GM19468 (cell line): ENCODE results near the gene SHCBP1.
A peak's percentile ranks its signal among the peaks of the same experiment; 100 is the strongest.
"Not testable (repeated sequence)": the region's sequence is repeated elsewhere in the genome, so short reads cannot be mapped to it uniquely, and the experiment has no call there.

Experiments used
- ATAC-seq: cut with Tn5 transposase; IDR thresholded peaks from one replicate; pipeline ENCODE4 v1.9.1; 2021; ENCODE audit warnings: mild to moderate bottlenecking, moderate library complexity, moderate number of reproducible peaks; ENCODE audit not compliant: unreplicated experiment; ENCODE audit errors: extremely low read depth

Gene SHCBP1

DNA sequence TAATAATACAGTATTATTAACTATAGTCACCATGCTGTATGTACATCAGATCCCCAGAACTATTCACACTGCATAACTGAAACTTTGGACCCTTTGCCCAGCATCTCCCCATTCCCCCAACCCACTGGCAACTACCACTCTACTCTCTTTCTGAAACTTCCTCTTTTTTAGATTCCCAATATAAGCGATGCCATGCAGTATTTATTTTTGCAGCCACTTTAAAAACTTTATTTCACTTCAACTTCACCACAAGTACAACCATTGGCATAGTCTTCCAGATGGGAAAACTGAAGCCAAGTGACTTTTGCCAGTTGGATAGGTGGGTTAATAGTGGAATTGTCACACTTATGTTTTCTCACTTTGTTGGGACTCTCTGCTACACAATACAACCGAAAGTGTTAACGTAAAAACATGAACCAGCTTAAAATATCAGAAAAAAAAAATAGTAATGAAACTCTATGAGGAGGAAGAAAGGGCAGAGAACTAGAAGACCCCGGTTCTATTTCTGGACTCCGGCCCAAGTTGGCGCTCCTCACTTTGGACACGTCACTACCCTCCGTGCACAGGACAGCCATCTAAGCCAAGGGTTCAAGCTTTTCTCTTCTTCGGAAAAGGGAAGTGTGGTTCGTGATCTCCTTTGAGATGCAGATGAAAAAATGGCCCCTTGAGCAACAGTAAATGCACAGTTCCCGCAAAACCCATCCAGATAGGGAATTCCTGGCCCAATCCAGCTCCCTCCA is 743 bp downstream of the SHCBP1 start:
- ATAC-seq: no peak

DNA sequence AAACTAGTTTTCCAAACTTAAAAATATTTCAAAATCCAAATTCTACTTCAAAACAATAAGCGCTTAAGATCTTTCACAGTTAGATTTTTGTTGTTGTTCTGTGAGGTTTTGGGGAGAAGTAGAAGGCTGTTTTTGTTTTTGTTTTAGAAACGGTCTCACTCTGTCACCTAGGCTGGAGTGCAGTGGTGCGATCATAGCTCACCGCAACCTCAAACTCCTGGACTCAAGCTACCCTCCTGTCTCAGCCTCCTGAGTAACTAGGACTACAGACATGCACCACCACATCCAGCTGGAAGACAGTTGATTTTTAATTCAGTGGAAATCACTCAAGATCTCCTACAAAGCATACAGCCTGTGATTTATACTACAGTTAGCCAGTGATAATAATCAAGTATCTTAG is 2.7 kb downstream of the SHCBP1 start:
- ATAC-seq: no peak

DNA sequence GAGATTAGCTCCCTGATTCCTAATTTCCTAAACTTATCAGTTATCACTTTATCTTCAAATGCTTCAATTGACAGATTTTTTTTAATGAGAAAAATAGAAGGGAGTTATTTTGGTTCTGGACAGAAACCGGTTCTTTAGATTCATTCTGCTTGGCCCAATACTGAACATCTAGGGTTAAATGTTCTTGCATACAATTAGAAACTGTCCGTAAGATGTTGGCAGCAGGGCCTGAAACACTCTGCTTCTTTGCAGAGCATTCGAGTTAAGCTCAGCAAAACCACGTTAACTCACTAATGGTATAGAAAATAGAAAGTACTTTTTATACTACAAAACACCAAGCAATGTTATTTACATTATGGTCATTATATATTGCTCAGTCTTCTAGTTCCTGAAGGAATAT is 7.2 kb downstream of the SHCBP1 start:
- ATAC-seq: no peak

DNA sequence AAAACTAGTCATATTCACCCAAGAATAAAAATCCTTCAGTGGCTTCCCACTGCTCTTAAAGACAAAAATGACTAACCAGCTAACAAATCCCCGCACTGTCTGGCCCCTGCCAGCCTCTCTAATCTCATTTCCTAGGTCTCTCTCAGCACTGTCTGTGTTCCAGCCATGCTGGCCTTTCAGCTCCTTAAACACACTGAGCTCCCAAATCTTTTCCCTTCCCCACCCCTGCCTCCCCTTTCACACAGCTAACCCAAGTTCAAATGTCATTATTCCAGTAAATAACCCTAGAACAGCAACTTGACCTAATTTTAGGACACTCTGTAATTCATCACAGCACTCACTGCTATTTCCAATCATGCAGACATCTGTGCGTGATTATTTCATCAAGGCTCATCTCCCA is 7.8 kb downstream of the SHCBP1 start:
- no peak for ATAC-seq

DNA sequence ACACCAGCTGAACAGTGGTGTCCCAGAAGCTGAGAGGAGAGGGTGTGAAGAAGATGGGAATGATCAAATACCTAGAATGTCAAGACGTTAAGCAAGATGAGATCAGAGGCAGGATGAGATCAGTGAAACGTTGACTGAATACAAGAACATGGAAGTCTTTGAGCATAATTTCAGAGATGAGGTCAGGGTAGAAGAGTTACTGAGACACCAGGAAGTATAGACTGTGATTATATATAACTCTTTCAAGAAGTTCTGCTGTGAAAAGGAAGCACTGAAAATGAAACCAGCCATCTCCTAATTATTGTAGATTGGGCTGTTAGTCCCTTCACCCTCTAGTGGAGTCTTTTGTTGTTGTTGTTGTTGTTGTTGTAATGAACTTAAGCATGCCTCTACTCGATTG is 9.1 kb downstream of the SHCBP1 start:
- peak; percentile 26 for ATAC-seq

DNA sequence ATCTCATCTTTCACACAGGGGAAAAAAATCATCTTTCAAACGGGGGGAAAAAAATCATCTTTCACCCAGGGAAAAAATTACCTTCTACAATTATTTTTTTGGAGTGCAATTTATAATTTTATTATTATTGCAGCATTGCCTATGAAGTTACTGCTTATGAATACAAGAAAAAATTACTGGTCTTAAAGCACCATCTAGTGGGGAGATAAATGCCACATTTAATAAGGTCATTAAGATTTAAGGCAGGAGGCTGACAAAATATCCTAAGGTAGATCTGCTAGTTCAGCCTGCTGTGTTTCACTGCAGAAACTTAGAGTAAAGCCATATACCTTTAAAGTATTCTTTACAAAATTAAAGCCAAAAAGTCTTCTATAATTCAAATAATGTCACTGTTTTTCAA is 13.7 kb downstream of the SHCBP1 start:
- ATAC-seq: no peak

DNA sequence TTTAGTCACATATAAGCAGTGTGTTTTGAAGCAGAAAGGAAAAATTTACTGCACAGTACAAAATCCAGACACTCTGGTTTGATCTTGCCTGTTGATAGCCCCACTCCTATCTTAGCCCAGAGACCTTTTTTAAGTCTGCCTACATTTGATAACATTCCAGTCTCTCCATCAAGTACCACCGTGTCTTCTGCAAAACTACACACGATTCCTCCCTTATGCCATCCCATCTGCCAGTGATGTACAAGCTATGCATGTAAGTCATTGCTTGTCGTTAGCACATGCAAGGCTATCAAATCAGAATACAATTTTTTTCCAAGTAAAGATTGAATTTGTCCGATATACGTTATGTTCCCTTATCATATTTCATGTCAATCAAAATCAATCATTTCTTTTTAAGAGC is 14.9 kb downstream of the SHCBP1 start:
- no peak for ATAC-seq

DNA sequence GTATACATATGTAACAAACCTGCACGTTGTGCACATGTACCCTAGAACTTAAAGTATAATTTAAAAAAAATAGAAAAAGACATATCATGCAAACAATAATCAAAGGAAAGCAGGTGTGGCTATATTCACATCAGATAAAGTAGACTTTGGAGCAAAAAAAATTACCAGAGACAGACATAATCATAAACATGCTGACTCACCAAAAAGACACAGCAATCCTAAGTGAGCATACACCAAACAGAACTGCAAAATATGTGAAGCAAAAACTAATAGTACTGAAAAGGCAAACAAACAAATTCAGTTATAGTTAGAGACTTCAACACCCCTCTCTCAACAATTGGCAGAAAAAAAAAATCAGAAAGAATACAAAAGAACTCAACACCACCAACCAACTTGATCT is 29.9 kb downstream of the SHCBP1 start:
- no peak for ATAC-seq

DNA sequence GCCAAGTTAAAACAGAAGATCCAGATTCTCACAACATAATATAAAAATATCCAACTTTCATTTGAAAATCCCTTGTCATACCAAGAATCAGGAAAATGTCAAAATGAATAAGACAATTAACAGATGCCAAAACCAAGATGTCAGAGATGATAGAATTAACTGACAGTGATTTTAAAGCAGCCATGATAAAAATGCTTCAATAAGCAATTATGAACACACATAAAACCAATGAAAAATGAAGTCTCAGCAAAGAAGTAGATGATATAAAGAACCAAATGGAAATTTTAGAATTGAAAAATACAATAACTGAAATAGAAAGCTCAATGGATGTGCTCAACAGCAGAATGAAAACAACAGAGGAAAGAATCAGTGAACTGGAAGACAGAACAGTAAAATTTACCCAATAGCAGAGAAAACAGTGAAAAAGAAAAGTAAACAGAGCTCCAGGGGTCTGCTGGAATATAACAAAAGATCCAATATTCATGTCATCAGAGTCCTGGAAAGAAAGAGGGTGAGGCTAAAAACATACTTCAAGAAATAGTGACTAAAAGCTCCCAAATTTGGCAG is 35.1 kb downstream of the SHCBP1 start:
- ATAC-seq: no peak

DNA sequence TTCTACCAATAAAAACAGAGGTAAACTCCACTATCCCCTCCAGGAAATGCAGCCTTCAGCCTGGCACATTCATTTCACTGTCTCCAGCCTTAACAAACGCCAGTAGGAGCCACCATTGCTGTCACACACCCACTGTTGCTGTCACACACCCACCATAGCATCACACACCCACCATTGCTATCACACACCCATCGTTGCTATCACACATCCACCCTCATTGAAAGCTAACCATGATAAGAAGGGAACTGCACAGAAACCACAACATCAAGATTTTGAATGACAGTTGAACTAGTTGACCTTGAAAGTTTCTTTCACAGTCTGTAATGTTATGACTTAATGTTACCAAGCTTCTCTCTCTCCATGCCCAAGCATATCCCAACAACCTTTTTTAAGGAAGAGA is 38.1 kb downstream of the SHCBP1 start:
- ATAC-seq: no peak

DNA sequence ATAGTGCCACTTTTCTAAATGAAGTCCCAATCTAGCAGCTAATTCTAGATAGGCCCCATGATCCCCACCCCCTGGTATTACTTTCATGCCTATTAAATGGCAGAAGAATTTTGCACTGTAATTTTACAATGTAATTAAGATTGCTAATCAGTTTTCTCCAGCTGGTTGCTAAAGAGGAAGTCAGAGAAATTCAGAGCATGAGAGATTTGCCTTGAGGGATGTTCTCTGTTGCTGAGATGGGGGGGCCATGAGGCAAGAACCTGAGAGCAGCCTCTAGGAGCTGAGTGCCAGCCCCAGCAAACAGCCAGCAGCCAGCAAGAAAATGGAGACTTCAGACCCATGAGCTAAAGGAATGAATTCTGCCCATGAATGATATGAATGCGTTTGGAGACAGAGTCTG is 38.9 kb downstream of the SHCBP1 start:
- no peak for ATAC-seq

DNA sequence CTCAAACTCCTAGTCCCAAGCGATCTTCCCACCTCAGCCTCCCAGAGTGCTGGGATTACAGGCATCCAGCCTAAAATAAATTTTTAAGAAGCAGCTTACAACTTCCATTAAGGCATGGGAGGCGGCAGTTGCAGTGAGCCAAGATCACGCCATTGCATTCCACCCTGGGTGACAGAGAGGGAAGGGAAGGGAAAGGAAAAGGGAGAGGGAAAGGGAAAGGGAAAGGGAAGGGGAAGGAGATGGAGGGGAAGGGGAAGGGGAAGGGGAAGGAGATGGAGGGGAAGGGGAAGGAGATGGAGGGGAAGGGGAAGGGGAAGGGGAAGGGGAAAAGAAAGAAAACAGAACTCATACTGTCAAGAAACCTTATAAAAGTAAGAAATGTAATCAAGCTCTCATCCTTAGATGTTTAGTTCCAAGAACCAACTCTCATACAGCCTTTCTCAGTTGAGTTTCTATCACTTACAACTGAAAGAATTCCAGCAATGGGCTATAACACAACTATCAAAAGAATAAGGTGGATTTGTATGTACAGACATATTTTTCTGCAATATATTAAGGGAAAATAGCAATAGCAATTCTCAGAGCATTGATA is 43.1 kb downstream of the SHCBP1 start:
- no peak for ATAC-seq

DNA sequence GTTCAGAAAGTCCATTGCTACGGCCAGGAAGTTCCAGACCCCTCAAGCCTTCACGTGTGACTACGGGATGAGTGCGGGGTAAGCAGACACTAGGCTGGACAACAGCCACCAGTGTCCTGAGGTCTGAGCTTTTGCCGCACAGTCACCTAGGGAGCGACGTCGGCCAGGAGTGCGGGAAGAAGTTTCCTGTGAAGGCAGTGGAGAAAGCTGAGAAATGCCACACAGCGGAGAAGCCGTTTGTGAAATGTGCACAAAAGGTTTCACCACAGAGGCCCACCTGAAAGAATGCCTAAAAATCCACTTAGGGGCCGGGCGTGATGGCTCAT is 47.4 kb downstream of the SHCBP1 start:
- no peak for ATAC-seq

DNA sequence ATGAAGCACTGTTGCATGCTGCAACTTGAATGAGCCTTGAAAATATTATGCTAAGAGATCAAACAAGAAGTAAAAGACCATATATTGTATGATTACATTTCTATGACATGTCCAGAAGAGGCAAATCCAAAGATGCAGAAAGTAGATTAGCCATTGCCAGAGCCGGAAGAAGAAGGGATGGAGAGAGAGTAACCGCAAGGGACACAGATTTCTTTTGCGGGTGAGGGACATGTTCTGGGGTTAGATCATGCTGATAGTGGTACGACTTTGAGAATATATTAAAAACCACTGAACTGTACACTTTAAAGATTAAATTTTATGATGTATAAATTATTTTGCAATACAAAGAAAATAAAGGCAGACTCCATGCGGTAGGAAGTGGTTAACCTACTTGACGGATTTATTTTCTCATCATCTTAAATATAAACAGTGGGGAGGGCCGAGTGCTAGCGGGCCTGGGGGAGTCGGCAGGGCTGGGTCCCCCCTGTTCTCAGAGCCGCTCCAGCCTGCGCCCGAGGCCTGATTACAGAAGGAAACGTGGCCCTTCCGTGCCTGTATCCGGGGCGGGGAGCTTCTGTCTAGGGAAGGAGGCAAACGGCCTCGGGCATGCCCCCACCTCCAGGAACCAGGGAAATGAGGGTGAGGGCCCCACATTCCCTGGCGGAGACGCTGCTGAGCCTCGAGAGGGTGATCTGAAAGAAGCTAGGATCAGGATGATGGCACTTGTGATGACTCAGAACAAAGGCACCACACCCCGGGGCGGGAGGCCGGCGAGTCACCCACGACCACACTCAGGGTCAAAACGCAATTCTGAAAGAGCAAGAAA is 48.0 kb downstream of the SHCBP1 start:
- ATAC-seq: no peak

DNA sequence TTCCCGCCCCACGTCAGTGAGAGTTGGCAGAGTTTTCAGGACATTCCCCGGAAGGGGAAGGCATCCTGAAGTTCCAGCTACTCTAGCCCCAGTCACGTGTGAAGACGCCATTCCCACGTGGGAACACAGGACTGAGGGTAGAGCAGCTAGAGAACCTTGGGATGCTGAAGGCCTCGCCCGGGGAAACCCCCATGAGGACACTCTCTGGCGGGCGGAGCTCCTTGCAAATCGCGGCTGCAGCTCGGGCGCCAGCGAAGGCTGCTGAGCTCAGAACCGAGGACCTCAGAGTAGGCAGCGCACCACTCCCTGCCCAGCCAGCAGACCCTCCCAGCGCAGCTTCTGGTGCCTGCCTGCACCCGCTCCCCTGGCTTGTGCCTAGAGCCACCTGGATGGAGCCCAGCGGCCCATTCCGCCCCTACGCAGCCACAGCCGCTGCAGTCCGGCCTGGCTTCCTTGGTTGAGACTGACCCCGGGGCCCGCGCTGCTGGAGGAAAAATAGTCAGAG is 51.9 kb downstream of the SHCBP1 start:
- no peak for ATAC-seq

DNA sequence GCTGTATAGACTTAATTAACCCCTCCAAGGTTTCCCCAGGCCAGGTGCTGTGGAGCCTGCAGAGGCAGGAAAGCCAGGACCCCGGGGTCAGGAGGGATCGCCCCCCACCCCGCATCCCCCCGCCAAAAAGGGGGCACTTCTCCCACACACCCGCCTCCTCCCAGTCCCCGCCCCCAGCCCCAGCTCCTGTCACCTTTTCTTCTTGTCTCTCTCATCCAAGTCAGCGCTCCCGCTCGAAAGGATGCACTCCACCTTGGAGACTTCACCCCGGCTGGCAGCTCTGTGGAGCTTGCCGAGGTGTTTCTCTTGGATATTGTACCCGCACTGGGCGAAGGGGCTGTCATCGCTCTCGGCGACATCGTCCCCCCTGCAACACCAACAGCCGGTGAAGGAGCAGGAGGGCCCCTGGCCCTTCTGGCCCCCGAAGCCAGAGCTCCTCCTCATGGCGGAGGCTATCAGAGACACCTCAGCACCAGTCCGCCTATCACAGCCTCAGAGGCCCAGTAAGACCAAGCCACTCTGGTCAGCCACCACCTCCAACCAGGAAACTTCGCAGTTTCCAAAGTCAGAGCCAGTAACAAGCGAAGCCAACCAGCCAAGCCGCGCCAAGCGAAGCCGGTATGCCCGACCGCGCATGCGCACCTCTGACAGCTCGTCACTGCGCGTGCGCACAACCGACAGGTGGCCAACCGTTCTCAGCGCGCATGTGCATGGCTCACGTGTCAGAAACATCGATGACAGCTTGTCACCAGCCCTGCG is 52.5 kb downstream of the SHCBP1 start:
- ATAC-seq: no peak

DNA sequence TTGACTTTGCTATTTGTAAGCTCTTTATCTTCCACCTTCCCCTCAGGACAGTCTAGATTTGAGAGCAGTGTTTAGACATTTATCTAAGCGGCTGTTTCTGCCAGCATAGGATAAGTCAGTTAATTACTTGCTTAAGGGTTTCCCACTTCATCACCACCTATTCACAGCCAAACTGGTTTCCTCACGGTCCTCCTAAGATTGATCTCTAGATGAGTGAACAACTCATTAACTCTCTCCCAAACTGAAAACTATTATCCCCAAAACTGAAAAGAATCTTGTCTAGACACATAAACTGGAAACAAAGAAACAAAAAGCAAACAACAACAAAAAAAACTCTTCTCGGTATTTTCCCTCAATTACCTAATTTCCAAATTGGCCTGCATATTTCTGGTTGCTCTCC is 58.2 kb downstream of the SHCBP1 start:
- ATAC-seq: no peak

DNA sequence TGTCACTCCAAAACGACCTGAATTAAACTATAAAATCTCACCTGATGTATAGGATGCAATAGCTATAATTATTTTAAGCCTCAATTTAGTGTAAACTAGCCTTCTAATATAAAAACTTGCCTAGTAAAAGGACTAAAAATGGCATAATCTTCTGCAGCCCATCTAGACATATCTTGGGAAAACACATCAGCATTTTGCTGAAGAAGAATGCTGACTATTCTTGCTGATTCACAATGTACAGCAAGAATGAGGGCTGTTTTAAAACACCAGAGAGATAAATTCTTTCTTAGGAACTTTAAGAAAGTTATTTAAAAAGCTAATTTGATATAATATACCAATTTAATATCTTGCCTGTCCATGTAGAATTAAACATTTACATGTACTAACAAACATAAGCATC is 63.2 kb downstream of the SHCBP1 start:
- ATAC-seq: no peak

DNA sequence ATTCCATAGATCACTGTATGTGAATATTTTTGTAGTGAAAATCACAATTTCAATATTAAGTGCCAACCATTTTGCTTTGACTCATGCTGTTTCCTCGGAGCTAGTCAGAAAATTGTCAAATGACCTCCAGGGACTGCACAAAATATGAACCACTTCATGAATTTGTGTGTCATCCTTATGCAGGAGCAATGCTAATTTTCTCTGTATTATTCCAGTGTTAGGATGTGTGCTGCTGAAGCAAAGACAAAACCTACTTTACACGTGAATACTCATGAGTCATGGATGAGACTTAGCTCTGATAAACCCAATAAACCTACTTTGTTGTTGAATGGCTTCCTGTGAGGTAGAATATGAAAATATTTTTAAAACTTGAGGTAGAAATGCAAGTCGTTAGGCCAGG is 65.2 kb downstream of the SHCBP1 start:
- ATAC-seq: no peak

DNA sequence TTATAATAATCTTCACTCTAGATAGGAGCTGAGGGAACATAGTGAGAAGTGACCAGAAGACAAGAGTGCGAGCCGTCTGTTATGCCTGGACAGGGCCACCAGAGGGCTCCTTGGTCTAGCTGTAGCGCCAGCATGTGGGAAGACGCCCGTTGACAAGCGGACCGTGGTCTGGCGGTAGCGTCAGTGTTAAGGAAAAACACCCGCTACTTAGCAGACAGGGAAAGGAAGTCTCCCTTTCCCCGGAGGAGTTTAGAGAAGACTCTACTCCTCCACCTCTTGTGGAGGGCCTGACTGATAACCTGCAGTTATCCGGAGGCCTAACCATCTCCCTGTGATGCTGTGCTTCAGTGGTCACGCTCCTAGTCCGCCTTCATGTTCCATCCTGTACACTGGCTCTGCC is 66.7 kb downstream of the SHCBP1 start:
- not testable (repeated sequence) for ATAC-seq
